Chondrocyte (in vitro differentiated cells): ENCODE results near the gene RXRG. TPM values are rescaled to one million over a fixed set of nuclear protein-coding genes. Genes with fewer than 3 reads are reported as not detected.

Source experiments
- DNase-seq: peaks from one replicate; pipeline ENCODE4 v3.0.0; 2021; ENCODE audit warnings: mixed read lengths, low spot score
- H3K27ac Mint-ChIP-seq: one replicate; pipeline ENCODE4 v1.8.0; 2021; ENCODE audit warnings: mild to moderate bottlenecking, moderate library complexity, mixed read lengths; ENCODE audit not compliant: unreplicated experiment
- H3K27me3 Mint-ChIP-seq: 2 replicates; pipeline ENCODE4 v1.8.0; 2021; ENCODE audit warnings: low read depth, mixed read lengths
- H3K36me3 Mint-ChIP-seq: 2 replicates; pipeline ENCODE4 v1.8.0; 2021; ENCODE audit warnings: low read depth, mixed read lengths
- H3K4me1 Mint-ChIP-seq: 2 replicates; pipeline ENCODE4 v1.8.0; 2021; ENCODE audit warnings: low read depth, mild to moderate bottlenecking, mixed read lengths
- H3K4me3 Mint-ChIP-seq: one replicate; pipeline ENCODE4 v1.8.0; 2021; ENCODE audit warnings: mild to moderate bottlenecking, moderate library complexity, mixed read lengths; ENCODE audit not compliant: unreplicated experiment
- H3K9me3 Mint-ChIP-seq: 2 replicates; pipeline ENCODE4 v1.8.0; 2021; ENCODE audit warnings: low read depth, mixed read lengths
- CTCF ChIP-seq: fragments of 200-600 bp; sonication (generic); IDR thresholded peaks from 2 replicates; pipeline ENCODE4 v1.5.0; 2021; ENCODE audit warnings: antibody characterized with exemption, mild to moderate bottlenecking, moderate library complexity
- total RNA-seq: library from RNA; stranded (reverse); gene quantifications from 3 replicates; pipeline ENCODE4 v1.2.1, GENCODE V29; 2021

Gene RXRG
- total RNA-seq, 1 donor from 2014 or later, result not detected

GRCh38 chr1:165452336-165453130 lies 7.6 kb upstream of the RXRG start:
- no peak for TF ChIP-seq CTCF
- no peaks in the 10 kb centered on the region for H3K9me3 Mint-ChIP-seq
- H3K27me3 Mint-ChIP-seq, result peaks cover 29% of the 10 kb centered on the region
- H3K4me3 Mint-ChIP-seq, result no peak overlapping the region
- no peak for DNase-seq
- H3K36me3 Mint-ChIP-seq, result no peaks in the 10 kb centered on the region
- H3K27ac Mint-ChIP-seq, result no peak overlapping the region
- H3K4me1 Mint-ChIP-seq, result no peaks in the 10 kb centered on the region

GRCh38 chr1:165451691-165452090 lies 6.8 kb upstream of the RXRG start:
- no peaks in the 10 kb centered on the region for H3K36me3 Mint-ChIP-seq
- no peak for TF ChIP-seq CTCF
- DNase-seq, result no peak
- H3K4me3 Mint-ChIP-seq, result no peak overlapping the region
- H3K27me3 Mint-ChIP-seq, result peaks cover 35% of the 10 kb centered on the region
- H3K27ac Mint-ChIP-seq, result no peak overlapping the region
- no peaks in the 10 kb centered on the region for H3K9me3 Mint-ChIP-seq
- H3K4me1 Mint-ChIP-seq, result no peaks in the 10 kb centered on the region

- H3K27me3 Mint-ChIP-seq, result peaks cover 29% of the 10 kb centered on the region
- no peak overlapping the region for H3K4me3 Mint-ChIP-seq
- TF ChIP-seq CTCF, result no peak
- H3K36me3 Mint-ChIP-seq, result no peaks in the 10 kb centered on the region
- no peaks in the 10 kb centered on the region for H3K9me3 Mint-ChIP-seq
- no peak overlapping the region for H3K27ac Mint-ChIP-seq
- H3K4me1 Mint-ChIP-seq, result no peaks in the 10 kb centered on the region
- DNase-seq, result no peak
Measured at GRCh38 chr1:165449131-165449530, 4.2 kb upstream of the RXRG start.

GRCh38 chr1:165445388-165445787 lies 462 bp upstream of the RXRG start:
- Mint-ChIP-seq H3K9me3 (no peaks in the 10 kb centered on the region), H3K4me3 (no peak overlapping the region), H3K27me3 (peaks cover 38% of the 10 kb centered on the region), H3K27ac (no peak overlapping the region), H3K36me3 (no peaks in the 10 kb centered on the region), H3K4me1 (no peaks in the 10 kb centered on the region)
- no peak for TF ChIP-seq CTCF
- DNase-seq, result no peak

- no peaks in the 10 kb centered on the region for H3K4me1 Mint-ChIP-seq
- no peaks in the 10 kb centered on the region for H3K9me3 Mint-ChIP-seq
- H3K36me3 Mint-ChIP-seq, result no peaks in the 10 kb centered on the region
- H3K4me3 Mint-ChIP-seq, result no peak overlapping the region
- no peak overlapping the region for H3K27ac Mint-ChIP-seq
- DNase-seq, result no peak
- no peak for TF ChIP-seq CTCF
- peaks cover 36% of the 10 kb centered on the region for H3K27me3 Mint-ChIP-seq
Measured at GRCh38 chr1:165443539-165444311, 1.2 kb downstream of the RXRG start.
